SK-N-SH (cell line): Measurements from ENCODE around the gene USP25. TPM values are rescaled to one million over a fixed set of nuclear protein-coding genes. Genes with fewer than 3 reads are reported as not detected.

Experiments
- CTCF ChIA-PET: fragments of 300-600, 350-600 bp; formaldehyde crosslinking; extraction: SDS; loops from one replicate; lab custom pipeline; 2021; lab: Yijun Ruan, JAX
- POLR2A ChIA-PET: fragments of 350-600 bp; sonication (Branson Sonifier 250); formaldehyde crosslinking; extraction: SDS; loops from one replicate; lab custom pipeline; 2020; ENCODE audit warnings: antibody characterized with exemption, inconsistent platforms; lab: Yijun Ruan, JAX
- DNase-seq: peaks from one replicate; pipeline ENCODE4 v3.0.0; 2012
- H2AFZ ChIP-seq: fragments of 200-600 bp; sonication (generic); 2 replicates; pipeline ENCODE4 v1.8.1; 2016; ENCODE audit warnings: antibody characterized with exemption, mild to moderate bottlenecking, low read depth
- H3F3A ChIP-seq: fragments of 200-600 bp; sonication (generic); replicated peaks from 2 replicates; pipeline ENCODE3; 2016; ENCODE audit warnings: antibody characterized with exemption, mild to moderate bottlenecking; ENCODE audit not compliant: insufficient read depth
- H3K27ac ChIP-seq, 2 experiments: fragments of 200-500 bp in 1 of 2; fragments of 200-600 bp in 1 of 2; sonication (Bioruptor generic) in 1 of 2; sonication (generic), shearing (Covaris generic) in 1 of 2; 2 replicates each; pipeline versions ENCODE4 v1.5.1 to v1.6.1; 2014 to 2016; ENCODE audit warnings: low read depth in 2 of 2, inconsistent platforms in 1 of 2, low read length in 1 of 2, mild to moderate bottlenecking in 1 of 2, mixed read lengths in 1 of 2
- H3K27me3 ChIP-seq: fragments of 200-600 bp; sonication (generic), shearing (Covaris generic); 2 replicates; pipeline ENCODE4 v1.6.1; 2016; ENCODE audit warnings: mixed run types; ENCODE audit not compliant: insufficient read depth
- H3K36me3 ChIP-seq, 2 experiments: fragments of 200-500 bp in 1 of 2; fragments of 200-600 bp in 1 of 2; sonication (Bioruptor generic) in 1 of 2; sonication (generic) in 1 of 2; replicated peaks in 1 of 2; 2 replicates each; pipeline versions ENCODE3 to v1.5.1; 2014 to 2016; ENCODE audit warnings: low read length in 1 of 2, mild to moderate bottlenecking in 1 of 2; ENCODE audit not compliant: insufficient read depth in 2 of 2, control insufficient read depth in 1 of 2
- H3K4me1 ChIP-seq, 2 experiments: fragments of 200-500 bp in 1 of 2; fragments of 200-600 bp in 1 of 2; sonication (Bioruptor generic) in 1 of 2; sonication (generic), shearing (Covaris generic) in 1 of 2; 2 replicates each; pipeline versions ENCODE4 v1.5.1 to v1.6.1; 2014 to 2016; ENCODE audit warnings: low read depth in 1 of 2, low read length in 1 of 2, mixed run types in 1 of 2; ENCODE audit not compliant: insufficient read depth in 2 of 2, control insufficient read depth in 1 of 2
- H3K4me2 ChIP-seq: fragments of 200-600 bp; sonication (generic), shearing (Covaris generic); 2 replicates; pipeline ENCODE4 v1.6.1; 2017; ENCODE audit warnings: mixed run types
- H3K4me3 ChIP-seq, 2 experiments: fragments of 200-500 bp in 1 of 2; fragments of 200-600 bp in 1 of 2; sonication (Bioruptor generic) in 1 of 2; sonication (generic), shearing (Covaris generic) in 1 of 2; 2 replicates each; pipeline versions ENCODE4 v1.5.1 to v1.8.1; 2014 to 2016; ENCODE audit warnings: low read depth in 2 of 2, inconsistent platforms in 1 of 2, low read length in 1 of 2, mild to moderate bottlenecking in 1 of 2, mixed read lengths in 1 of 2, moderate library complexity in 1 of 2
- H3K79me2 ChIP-seq: fragments of 200-600 bp; sonication (generic); 2 replicates; pipeline ENCODE4 v1.8.1; 2017; ENCODE audit warnings: mild to moderate bottlenecking; ENCODE audit not compliant: insufficient read depth
- H3K9ac ChIP-seq: fragments of 200-600 bp; sonication (generic); 2 replicates; pipeline ENCODE4 v1.6.1; 2017; ENCODE audit warnings: mixed run types
- H3K9me2 ChIP-seq: fragments of 200-600 bp; sonication (generic); 2 replicates; pipeline ENCODE4 v1.6.1; 2017; ENCODE audit warnings: mixed run types
- H3K9me3 ChIP-seq: fragments of 200-600 bp; sonication (generic); 2 replicates; pipeline ENCODE4 v1.6.1; 2017; ENCODE audit warnings: mixed run types, mild to moderate bottlenecking, moderate library complexity
- H4K20me1 ChIP-seq: fragments of 200-600 bp; sonication (generic); 2 replicates; pipeline ENCODE4 v1.6.1; 2017; ENCODE audit warnings: mild to moderate bottlenecking, mixed run types; ENCODE audit not compliant: insufficient read depth
- EP300 ChIP-seq, 2 experiments: IDR thresholded peaks; 2 replicates each; pipeline versions ENCODE4 v1.4.0 to v1.6.1; 2012; ENCODE audit warnings: borderline replicate concordance in 1 of 2, low read depth in 1 of 2, low read length in 1 of 2
- EZH2phosphoT487 ChIP-seq: fragments of 200-600 bp; sonication (generic); IDR thresholded peaks from 2 replicates; pipeline ENCODE4 v1.6.1; 2017; ENCODE audit warnings: low read depth, mixed run types, mild to moderate bottlenecking, antibody characterized with exemption, moderate library complexity, borderline replicate concordance
- FOSL2 ChIP-seq: IDR thresholded peaks from 2 replicates; pipeline ENCODE4 v1.4.0; 2012; ENCODE audit warnings: low read depth, mild to moderate bottlenecking, moderate library complexity, borderline replicate concordance
- FOXJ3 ChIP-seq: sonication (generic); formaldehyde crosslinking; IDR thresholded peaks from 2 replicates; pipeline ENCODE4 v1.5.1; 2020; ENCODE audit warnings: mild to moderate bottlenecking, missing genetic modification reagents
- GABPA ChIP-seq: IDR thresholded peaks from 2 replicates; pipeline ENCODE4 v1.4.0; 2012; ENCODE audit warnings: low read depth, mild to moderate bottlenecking
- MXI1 ChIP-seq: IDR thresholded peaks from 2 replicates; pipeline ENCODE4 v1.6.1; 2012; ENCODE audit warnings: mild to moderate bottlenecking, low read depth, low read length, improper control_type of control experiment
- NRF1 ChIP-seq: IDR thresholded peaks from 2 replicates; pipeline ENCODE4 v1.6.1; 2012; ENCODE audit warnings: low read depth, mild to moderate bottlenecking, low read length
- RAD21 ChIP-seq: IDR thresholded peaks from 2 replicates; pipeline ENCODE4 v1.6.1; 2012; ENCODE audit warnings: mild to moderate bottlenecking, low read length
- RFX5 ChIP-seq: IDR thresholded peaks from 2 replicates; pipeline ENCODE4 v1.6.1; 2012; ENCODE audit warnings: mild to moderate bottlenecking, improper control_type of control experiment, low read length
- SMC3 ChIP-seq: IDR thresholded peaks from 2 replicates; pipeline ENCODE4 v1.6.1; 2012; ENCODE audit warnings: low read depth, low read length, improper control_type of control experiment
- WGBS: methylation state at CpG from one replicate; pipeline ENCODE4 v1.1.6; 2017; ENCODE audit warnings: low lambda C conversion rate; 5-methylcytosine and 5-hydroxymethylcytosine counted together
- polyA plus RNA-seq, 3 experiments: library from polyadenylated mRNA; depleted of rRNA; stranded (reverse); fragments of >200 nt; gene quantifications; 2 replicates each; pipeline ENCODE4 v1.2.3, GENCODE V29; 2012
- TF ChIP-seq, protein P1 (sequence below): fragments of 200-600 bp; sonication (generic); IDR thresholded peaks from 2 replicates; pipeline ENCODE4 v1.6.1; 2017; ENCODE audit warnings: antibody characterized with exemption, mild to moderate bottlenecking, moderate library complexity
- TF ChIP-seq, protein P2 (sequence below): fragments of 150-350 bp; IDR thresholded peaks from 2 replicates; pipeline ENCODE4 v1.6.1; 2017; ENCODE audit warnings: antibody characterized with exemption, low read length, low read depth, borderline replicate concordance
- TF ChIP-seq, protein P3 (sequence below): IDR thresholded peaks from 2 replicates; pipeline ENCODE4; 2012

Gene USP25
- polyA plus RNA-seq, 1 of the 3 experiments (the other 2 are of a cell fraction): 4.6 TPM

DNA sequence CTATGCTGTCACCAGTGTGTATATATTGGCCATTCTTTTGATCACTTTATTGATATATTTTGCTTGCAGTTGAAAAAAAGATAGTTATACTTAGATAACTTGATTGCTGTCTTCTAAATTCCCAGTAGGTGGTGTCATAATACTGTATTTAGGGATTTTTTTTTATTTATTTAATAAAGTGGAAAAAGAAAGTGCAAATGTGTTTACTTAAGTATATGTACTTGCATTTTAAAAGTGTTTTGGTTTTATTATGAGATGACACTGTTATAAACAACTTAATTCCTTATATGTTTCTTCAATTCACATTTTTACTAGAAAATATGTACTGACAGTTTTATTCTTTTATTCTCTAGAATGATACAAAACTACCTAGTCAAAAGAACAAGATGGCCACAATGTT, 164.8 kb downstream of the USP25 start:
- CTCF ChIA-PET: interaction anchor here (1.7 kb wide), 1 partner anchor 1375 kb away, joined by 4 read pairs; no protein-coding TSS in a partner anchor

DNA sequence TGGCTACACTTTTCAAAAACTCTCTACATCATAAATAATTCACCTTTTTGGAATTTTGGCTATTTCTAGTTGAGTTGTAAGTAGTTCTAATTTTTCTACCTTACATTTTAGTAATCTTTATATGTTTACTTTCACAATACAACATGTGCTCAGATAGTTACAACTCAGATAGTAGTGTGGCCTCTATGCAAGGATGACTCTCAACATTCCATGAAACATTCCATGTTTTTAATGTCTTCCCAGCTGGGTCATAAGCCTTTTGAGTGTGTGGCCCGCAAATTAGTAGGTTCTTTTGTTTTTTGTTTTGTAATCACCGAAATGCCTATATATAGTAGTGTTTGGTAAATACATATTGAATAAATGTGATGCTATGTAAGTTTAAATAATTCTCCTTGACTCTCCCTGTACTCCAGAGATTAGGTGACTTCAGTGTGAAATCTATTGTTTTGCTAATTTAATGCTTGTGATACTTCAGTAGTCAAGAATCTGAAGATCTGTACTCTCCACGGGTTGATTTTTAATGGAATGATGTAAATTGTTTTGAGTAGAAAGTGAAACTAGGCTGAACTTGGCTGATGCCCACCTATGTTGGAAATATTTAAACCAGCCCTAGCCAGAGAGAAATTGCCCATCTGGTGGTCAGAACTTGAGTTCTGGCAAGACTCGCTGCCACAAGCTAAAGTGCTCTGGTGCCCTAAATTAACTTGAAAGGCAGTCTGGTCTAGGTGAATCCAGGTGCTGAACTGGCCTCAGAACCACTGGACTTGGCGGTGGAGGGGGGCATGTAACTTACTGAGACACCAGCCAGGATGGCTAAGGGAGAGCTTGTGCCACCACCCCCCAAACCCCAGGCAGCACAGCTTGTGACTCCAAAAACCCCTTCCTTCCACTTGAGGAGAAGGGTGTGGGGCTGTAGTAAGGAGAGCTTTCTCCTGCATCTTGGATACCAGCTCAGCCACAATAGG, 165.6 kb downstream of the USP25 start:
- Histone ChIP-seq H3K9me3 (no peaks in the 10 kb centered on the region), H4K20me1 (no peaks in the 10 kb centered on the region), H2AFZ (no peak overlapping the region), H3K4me1 (no peaks in the 10 kb centered on the region; a peak in 1 of 4 replicates), H3K4me2 (no peak overlapping the region), H3K4me3 (no peak overlapping the region), H3K9me2 (no peaks in the 10 kb centered on the region), H3K9ac (no peak overlapping the region), H3K79me2 (no peaks in the 10 kb centered on the region), H3K27me3 (no peaks in the 10 kb centered on the region), H3K27ac (no peak overlapping the region), H3F3A (no peaks in the 10 kb centered on the region), H3K36me3 (no peaks in the 10 kb centered on the region)
- 95% methylated on average over 5 of the region's 5 CpGs for WGBS
- no peak for TF ChIP-seq FOXJ3 (CRISPR knock-in tag)
- TF ChIP-seq EP300 (IDR thresholded peaks at IDR 0.05; ENCODE audit: borderline replicate concordance in 1 of 2, low read depth in 1 of 2, low read length in 1 of 2): no peak
- TF ChIP-seq SMC3: no peak
- TF ChIP-seq RFX5: no peak
- no peak for TF ChIP-seq EZH2phosphoT487
- TF ChIP-seq FOSL2: no peak
- TF ChIP-seq NRF1: no peak
- TF ChIP-seq, protein P1, sequence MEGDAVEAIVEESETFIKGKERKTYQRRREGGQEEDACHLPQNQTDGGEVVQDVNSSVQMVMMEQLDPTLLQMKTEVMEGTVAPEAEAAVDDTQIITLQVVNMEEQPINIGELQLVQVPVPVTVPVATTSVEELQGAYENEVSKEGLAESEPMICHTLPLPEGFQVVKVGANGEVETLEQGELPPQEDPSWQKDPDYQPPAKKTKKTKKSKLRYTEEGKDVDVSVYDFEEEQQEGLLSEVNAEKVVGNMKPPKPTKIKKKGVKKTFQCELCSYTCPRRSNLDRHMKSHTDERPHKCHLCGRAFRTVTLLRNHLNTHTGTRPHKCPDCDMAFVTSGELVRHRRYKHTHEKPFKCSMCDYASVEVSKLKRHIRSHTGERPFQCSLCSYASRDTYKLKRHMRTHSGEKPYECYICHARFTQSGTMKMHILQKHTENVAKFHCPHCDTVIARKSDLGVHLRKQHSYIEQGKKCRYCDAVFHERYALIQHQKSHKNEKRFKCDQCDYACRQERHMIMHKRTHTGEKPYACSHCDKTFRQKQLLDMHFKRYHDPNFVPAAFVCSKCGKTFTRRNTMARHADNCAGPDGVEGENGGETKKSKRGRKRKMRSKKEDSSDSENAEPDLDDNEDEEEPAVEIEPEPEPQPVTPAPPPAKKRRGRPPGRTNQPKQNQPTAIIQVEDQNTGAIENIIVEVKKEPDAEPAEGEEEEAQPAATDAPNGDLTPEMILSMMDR: no peak
- TF ChIP-seq MXI1: no peak
- TF ChIP-seq, protein P2, sequence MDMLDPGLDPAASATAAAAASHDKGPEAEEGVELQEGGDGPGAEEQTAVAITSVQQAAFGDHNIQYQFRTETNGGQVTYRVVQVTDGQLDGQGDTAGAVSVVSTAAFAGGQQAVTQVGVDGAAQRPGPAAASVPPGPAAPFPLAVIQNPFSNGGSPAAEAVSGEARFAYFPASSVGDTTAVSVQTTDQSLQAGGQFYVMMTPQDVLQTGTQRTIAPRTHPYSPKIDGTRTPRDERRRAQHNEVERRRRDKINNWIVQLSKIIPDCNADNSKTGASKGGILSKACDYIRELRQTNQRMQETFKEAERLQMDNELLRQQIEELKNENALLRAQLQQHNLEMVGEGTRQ: no peak
- TF ChIP-seq, protein P3, sequence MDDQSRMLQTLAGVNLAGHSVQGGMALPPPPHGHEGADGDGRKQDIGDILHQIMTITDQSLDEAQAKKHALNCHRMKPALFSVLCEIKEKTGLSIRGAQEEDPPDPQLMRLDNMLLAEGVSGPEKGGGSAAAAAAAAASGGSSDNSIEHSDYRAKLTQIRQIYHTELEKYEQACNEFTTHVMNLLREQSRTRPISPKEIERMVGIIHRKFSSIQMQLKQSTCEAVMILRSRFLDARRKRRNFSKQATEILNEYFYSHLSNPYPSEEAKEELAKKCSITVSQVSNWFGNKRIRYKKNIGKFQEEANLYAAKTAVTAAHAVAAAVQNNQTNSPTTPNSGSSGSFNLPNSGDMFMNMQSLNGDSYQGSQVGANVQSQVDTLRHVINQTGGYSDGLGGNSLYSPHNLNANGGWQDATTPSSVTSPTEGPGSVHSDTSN: no peak
- ChIA-PET POLR2A (no interaction called here), CTCF (interaction anchor here (0.8 to 1.0 kb wide), 3 partner anchors 9 to 435 kb away, joined by 3 read pairs; no protein-coding TSS in a partner anchor)
- no peak for DNase-seq

More for the DNA sequence above, 164.8 kb downstream of the USP25 start:
- no peaks in the 10 kb centered on the region for H3K27me3 ChIP-seq
- H2AFZ ChIP-seq: no peak overlapping the region
- H3K36me3 ChIP-seq: no peaks in the 10 kb centered on the region
- no peaks in the 10 kb centered on the region; a peak in 1 of 4 replicates for H3K4me1 ChIP-seq
- peak; percentile 59 for TF ChIP-seq RAD21
- no peak for TF ChIP-seq GABPA
- TF ChIP-seq SMC3: peak; percentile 18; the same call in 1 of the 2 replicates
- TF ChIP-seq, protein P1: peak; percentile 65
- H3K4me2 ChIP-seq: no peak overlapping the region
- H3K9ac ChIP-seq: no peak overlapping the region
- H3K79me2 ChIP-seq: no peaks in the 10 kb centered on the region
- no peak overlapping the region for H3K4me3 ChIP-seq
- no peaks in the 10 kb centered on the region for H3K9me3 ChIP-seq
- peak; percentile 9 for DNase-seq
- POLR2A ChIA-PET: no interaction called here
- H3K9me2 ChIP-seq: no peaks in the 10 kb centered on the region
- H4K20me1 ChIP-seq: no peaks in the 10 kb centered on the region
- no peaks in the 10 kb centered on the region for H3F3A ChIP-seq
- H3K27ac ChIP-seq: no peak overlapping the region
